HS-5 (cell line): ENCODE data around the gene FLNC.

Source experiments
- DNase-seq: peaks from one replicate; pipeline ENCODE4 v3.0.0-alpha.2; 2012; ENCODE audit warnings: low read depth

The FLNC gene

GRCh38 chr7:128804484-128804883 is 25.7 kb upstream of the FLNC start:
- no peak for DNase-seq

- DNase-seq, result no peak
Measured at GRCh38 chr7:128805225-128805624, 25.0 kb upstream of the FLNC start.

- no peak for DNase-seq
Measured at GRCh38 chr7:128807191-128807590, 23.0 kb upstream of the FLNC start.

- DNase-seq, result no peak
Measured at GRCh38 chr7:128809363-128809762, 20.8 kb upstream of the FLNC start.

GRCh38 chr7:128810473-128810872 is 19.7 kb upstream of the FLNC start:
- no peak for DNase-seq

GRCh38 chr7:128810997-128811396 is 19.2 kb upstream of the FLNC start:
- DNase-seq, result no peak

- DNase-seq, result no peak
Measured at GRCh38 chr7:128811631-128812430, 18.4 kb upstream of the FLNC start.

GRCh38 chr7:128812514-128813168 is 17.6 kb upstream of the FLNC start:
- no peak for DNase-seq

- no peak for DNase-seq
Measured at GRCh38 chr7:128814499-128814898, 15.7 kb upstream of the FLNC start.

- DNase-seq, result no peak
Measured at GRCh38 chr7:128815289-128815942, 14.8 kb upstream of the FLNC start.

GRCh38 chr7:128818694-128819093 is 11.5 kb upstream of the FLNC start:
- DNase-seq, result no peak

GRCh38 chr7:128821724-128822123 is 8.5 kb upstream of the FLNC start:
- no peak for DNase-seq

- DNase-seq, result no peak
Measured at GRCh38 chr7:128826512-128826911, 3.7 kb upstream of the FLNC start.

GRCh38 chr7:128826916-128827247 is 3.3 kb upstream of the FLNC start:
- DNase-seq, result no peak

- DNase-seq, result peak; percentile 47
Measured at GRCh38 chr7:128827248-128827958, 2.8 kb upstream of the FLNC start.

- DNase-seq, result peak; percentile 33
Measured at GRCh38 chr7:128827971-128828711, 2.1 kb upstream of the FLNC start.

GRCh38 chr7:128829391-128830166 is 627 bp upstream of the FLNC start:
- DNase-seq, result no peak

GRCh38 chr7:128831178-128831993 is 1.2 kb downstream of the FLNC start:
- DNase-seq, result no peak

- DNase-seq, result no peak
Measured at GRCh38 chr7:128831994-128832879, 2.0 kb downstream of the FLNC start.

GRCh38 chr7:128832880-128833147 is 2.6 kb downstream of the FLNC start:
- DNase-seq, result no peak
